HL-60/S4 (cell line): ENCODE results near the gene CAPN12.

Experiments
- in situ Hi-C: fragments of 300-500 bp; cut with MboI; formaldehyde crosslinking; loops from 2 replicates; pipeline ENCODE4 v1.14.3; 2022; ENCODE audit warnings: low sequenced_read_pairs

The CAPN12 gene

DNA sequence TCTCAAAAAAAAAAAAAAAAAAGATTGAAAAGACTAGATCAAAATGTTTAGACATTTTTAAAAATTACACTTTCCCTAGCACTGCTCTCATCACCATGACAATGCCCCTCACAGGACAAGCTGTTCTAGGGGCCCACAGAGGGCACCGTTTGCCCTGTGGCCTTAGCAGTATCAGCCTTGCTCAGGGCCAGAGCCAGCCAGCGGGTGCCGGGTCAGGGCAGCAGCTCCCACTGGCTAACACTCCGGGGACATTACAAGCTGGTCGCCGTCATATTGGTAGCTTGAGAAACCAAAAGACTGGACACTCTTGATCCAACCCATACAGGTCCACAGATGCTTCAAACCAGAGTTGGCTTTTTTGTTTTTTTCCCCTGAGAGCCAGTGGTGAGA lies 18.0 kb downstream of the CAPN12 start:
- in situ Hi-C loops: no loop called here

- in situ Hi-C loops: no loop called here
These were observed 18.6 kb downstream of the CAPN12 start for GRCh38 chr19:38725469-38726283.

DNA sequence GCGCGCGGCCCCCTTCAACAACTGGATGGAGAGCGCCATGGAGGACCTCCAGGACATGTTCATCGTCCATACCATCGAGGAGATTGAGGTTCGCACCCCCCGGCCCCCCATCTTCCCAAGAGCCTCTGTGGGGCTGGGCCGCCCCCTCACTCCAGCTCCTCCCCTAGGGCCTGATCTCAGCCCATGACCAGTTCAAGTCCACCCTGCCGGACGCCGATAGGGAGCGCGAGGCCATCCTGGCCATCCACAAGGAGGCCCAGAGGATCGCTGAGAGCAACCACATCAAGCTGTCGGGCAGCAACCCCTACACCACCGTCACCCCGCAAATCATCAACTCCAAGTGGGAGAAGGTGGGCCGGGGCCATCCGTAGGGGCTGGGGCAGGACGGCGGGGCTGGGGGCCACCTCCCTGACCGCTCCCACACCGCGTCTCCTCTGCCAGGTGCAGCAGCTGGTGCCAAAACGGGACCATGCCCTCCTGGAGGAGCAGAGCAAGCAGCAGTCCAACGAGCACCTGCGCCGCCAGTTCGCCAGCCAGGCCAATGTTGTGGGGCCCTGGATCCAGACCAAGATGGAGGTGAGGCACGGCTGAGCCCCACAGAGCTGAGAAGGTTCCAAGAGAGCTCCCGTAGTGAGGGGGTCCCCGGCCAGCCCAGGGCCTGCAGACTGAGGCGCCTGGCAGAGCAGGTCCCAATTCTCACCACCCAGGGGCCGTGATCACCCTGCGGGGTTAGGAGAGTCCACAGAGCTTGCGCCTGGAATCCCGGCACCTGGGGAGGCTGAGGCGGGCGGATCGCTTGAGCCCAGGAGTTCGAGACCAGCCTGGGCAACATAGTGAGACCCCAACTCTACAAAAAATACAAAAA lies 20.1 kb downstream of the CAPN12 start:
- in situ Hi-C loops: no loop called here

- in situ Hi-C loops: no loop called here
These were observed 20.7 kb downstream of the CAPN12 start for GRCh38 chr19:38723606-38723965.

DNA sequence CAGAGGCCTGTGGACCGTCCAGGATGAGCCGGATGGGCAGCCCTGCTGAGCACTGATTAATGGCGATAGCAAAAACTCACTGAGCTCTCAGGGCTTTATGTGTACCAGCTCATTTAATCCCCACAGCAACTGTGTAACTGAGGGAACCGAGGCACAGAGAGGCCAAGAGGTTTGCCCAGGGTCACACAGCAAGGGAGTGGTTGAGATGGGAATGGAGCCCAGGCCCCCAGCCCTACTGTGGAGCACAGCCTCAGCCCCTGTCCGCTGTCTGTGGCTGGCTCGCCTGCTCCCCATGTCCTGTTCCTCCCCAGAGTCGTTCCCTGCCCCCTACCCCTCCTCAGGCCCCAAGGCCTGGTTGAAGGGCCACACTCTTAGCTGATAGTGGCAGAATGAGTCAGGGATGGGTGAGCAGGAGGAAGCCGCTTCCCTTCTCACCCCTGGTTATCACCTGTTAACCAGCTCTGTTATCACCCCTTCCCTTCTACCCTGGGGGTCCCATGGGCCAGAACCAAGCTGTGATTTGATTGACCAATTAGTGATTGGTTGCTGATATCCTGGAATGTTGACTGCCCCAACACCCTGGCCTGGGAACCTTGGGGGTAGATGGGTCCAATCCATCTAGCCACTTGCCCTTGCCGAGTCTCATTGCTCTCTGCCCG lies 21.2 kb downstream of the CAPN12 start:
- in situ Hi-C loops: no loop called here

- in situ Hi-C loops: no loop called here
These were observed 22.1 kb downstream of the CAPN12 start for GRCh38 chr19:38721979-38722773.

- in situ Hi-C loops: no loop called here
These were observed 22.8 kb downstream of the CAPN12 start for GRCh38 chr19:38721496-38721895.

GRCh38 chr19:38720559-38721236 lies 23.6 kb downstream of the CAPN12 start:
- in situ Hi-C loops: no loop called here

DNA sequence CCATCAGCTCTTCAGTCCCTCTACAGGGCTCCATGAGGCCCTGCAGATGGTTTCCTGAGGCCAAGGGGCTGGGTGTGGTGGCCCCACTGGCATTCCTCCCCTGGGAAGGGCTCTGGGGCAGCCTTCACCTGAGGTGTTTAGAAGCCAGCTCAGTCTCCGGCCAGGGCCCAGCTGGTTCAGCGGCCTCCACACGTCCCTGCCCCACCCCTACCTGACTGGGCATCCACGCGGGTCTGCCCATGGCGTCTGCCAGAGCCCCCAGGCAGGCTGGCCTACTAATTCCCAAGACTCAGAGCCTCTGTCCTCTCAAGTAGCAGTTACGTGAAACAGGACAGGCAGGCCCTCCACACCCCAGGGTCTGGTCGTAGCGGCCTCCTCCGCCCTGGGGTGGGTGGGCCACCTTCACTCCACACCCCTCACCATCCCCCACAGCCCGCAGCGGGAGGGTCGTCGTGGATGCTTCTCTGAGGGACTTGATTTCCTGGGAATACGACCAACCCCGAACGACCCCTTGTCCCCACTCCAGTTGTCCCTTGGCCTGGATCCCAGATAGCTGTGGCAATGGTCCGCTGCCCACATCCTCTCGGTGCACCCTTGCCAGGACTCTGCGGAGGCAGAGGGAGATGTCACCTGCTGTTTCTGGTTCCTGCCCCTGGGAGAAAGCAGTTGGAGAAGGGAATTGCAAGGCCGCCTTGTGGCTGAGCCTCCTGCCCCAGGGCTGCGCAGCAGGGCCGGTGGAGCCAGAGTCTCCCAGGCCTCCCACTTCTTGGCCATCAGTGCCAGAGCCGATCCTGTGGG lies 24.3 kb downstream of the CAPN12 start:
- in situ Hi-C loops: no loop called here

GRCh38 chr19:38718747-38719543 lies 25.3 kb downstream of the CAPN12 start:
- in situ Hi-C loops: no loop called here

- in situ Hi-C loops: no loop called here
These were observed 26.4 kb downstream of the CAPN12 start for GRCh38 chr19:38717855-38718254.

DNA sequence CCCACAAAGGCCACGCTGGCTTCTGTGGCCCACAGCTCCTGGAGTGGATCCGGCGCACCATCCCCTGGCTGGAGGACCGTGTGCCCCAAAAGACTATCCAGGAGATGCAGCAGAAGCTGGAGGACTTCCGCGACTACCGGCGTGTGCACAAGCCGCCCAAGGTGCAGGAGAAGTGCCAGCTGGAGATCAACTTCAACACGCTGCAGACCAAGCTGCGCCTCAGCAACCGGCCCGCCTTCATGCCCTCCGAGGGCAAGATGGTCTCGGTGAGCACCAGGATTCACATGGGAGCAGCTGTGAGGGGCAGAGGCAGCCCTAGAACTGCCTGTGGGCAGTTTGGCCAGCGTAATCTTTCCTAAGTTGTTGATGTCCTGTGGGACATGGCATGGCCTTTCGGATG lies 27.2 kb downstream of the CAPN12 start:
- in situ Hi-C loops: no loop called here

GRCh38 chr19:38715555-38715954 lies 28.7 kb downstream of the CAPN12 start:
- in situ Hi-C loops: no loop called here

DNA sequence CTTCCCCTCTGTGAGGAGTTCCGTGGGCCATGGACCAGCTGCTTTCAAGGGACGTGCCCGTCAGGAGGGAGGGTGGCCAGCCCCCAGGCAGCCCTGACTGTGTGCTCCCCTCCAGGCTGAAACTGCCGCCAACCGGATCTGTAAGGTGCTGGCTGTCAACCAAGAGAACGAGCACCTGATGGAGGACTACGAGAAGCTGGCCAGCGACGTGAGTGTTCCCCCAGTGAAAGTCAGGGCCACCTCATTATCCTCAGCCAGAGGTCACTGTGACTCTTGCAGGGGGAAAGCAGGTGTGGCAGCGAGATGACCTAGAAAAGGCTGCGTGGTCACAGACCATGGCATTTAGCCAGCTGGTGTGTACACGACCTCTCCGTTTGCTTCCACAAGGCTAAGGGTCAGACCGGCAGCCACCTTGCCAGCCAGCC lies 29.9 kb downstream of the CAPN12 start:
- in situ Hi-C loops: no loop called here

GRCh38 chr19:38713865-38714264 lies 30.4 kb downstream of the CAPN12 start:
- in situ Hi-C loops: no loop called here

DNA sequence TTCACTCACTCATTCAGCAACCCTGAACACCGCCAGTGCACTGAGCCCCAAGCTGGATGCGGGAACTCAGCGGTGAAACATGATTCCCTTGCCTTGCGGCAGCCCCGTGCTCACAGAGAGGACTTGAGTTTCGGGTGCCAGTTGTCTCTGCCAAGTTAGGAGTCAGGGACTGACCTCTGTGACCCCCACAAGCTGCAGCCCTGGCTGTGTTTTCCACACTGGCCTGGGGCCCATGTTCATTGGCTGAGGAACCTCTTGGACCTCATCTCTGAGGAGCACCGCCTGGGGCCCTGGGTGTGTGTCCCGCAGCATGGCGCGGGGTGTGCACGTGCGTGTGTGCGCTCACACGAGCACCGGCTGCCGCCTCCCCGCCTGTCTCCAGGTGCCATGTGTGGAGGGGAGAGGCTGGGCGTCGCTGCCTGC lies 31.0 kb downstream of the CAPN12 start:
- in situ Hi-C loops: no loop called here

GRCh38 chr19:38712161-38712748 lies 32.0 kb downstream of the CAPN12 start:
- in situ Hi-C loops: no loop called here

- in situ Hi-C loops: no loop called here
These were observed 32.5 kb downstream of the CAPN12 start for GRCh38 chr19:38711726-38712153.
